ENCODE results near the gene EML1.

GRCh38 chr14:99863059-99863458 lies 69.8 kb downstream of the EML1 start:
- TF ChIP-seq, protein P1, sequence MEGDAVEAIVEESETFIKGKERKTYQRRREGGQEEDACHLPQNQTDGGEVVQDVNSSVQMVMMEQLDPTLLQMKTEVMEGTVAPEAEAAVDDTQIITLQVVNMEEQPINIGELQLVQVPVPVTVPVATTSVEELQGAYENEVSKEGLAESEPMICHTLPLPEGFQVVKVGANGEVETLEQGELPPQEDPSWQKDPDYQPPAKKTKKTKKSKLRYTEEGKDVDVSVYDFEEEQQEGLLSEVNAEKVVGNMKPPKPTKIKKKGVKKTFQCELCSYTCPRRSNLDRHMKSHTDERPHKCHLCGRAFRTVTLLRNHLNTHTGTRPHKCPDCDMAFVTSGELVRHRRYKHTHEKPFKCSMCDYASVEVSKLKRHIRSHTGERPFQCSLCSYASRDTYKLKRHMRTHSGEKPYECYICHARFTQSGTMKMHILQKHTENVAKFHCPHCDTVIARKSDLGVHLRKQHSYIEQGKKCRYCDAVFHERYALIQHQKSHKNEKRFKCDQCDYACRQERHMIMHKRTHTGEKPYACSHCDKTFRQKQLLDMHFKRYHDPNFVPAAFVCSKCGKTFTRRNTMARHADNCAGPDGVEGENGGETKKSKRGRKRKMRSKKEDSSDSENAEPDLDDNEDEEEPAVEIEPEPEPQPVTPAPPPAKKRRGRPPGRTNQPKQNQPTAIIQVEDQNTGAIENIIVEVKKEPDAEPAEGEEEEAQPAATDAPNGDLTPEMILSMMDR (IDR thresholded peaks at IDR 0.05; ENCODE audit: low read depth, low read length): no peak
- no peak for TF ChIP-seq POLR2A (IDR thresholded peaks at IDR 0.05; ENCODE audit: extremely low read depth, insufficient read length)

Data from NB4 (cell line).